Parathyroid adenoma (tissue), 2 donors: ENCODE results near the gene ZNF618.

Experiments used
- H2AFZ ChIP-seq: fragments of 300-600 bp; sonication (generic); one replicate; pipeline ENCODE4 v1.7.0; 2017; ENCODE audit warnings: antibody characterized with exemption, mild to moderate bottlenecking
- H3K27ac ChIP-seq: fragments of 300-600 bp; sonication (generic); one replicate; pipeline ENCODE4 v1.7.0; 2017
- H3K27me3 ChIP-seq: fragments of 300-600 bp; sonication (generic); one replicate; pipeline ENCODE4 v1.7.0; 2017; ENCODE audit warnings: low read length; ENCODE audit not compliant: control insufficient read depth, insufficient read depth
- H3K36me3 ChIP-seq: fragments of 300-600 bp; sonication (generic); one replicate; pipeline ENCODE4 v1.7.0; 2017; ENCODE audit warnings: low read length; ENCODE audit not compliant: control insufficient read depth, insufficient read depth
- H3K4me1 ChIP-seq: fragments of 300-600 bp; sonication (generic); one replicate; pipeline ENCODE4 v1.7.0; 2017; ENCODE audit warnings: control low read depth
- H3K4me2 ChIP-seq: fragments of 300-600 bp; sonication (generic); one replicate; pipeline ENCODE4 v1.7.0; 2017; ENCODE audit warnings: low read length
- H3K4me3 ChIP-seq: fragments of 300-600 bp; sonication (generic); one replicate; pipeline ENCODE4 v1.7.0; 2017; ENCODE audit warnings: low read depth, low read length
- H3K79me2 ChIP-seq: fragments of 300-600 bp; sonication (generic); one replicate; pipeline ENCODE4 v1.7.0; 2017; ENCODE audit warnings: control low read depth
- H3K9ac ChIP-seq: fragments of 300-600 bp; sonication (generic); one replicate; pipeline ENCODE4 v1.7.0; 2017; ENCODE audit warnings: mild to moderate bottlenecking
- H3K9me3 ChIP-seq: fragments of 300-600 bp; sonication (generic); one replicate; pipeline ENCODE4 v1.7.0; 2017; ENCODE audit warnings: low read length; ENCODE audit not compliant: control insufficient read depth
- TF ChIP-seq, protein P1 (sequence below): fragments of 300-600 bp; sonication (generic); IDR thresholded peaks from one replicate; pipeline ENCODE4 v1.7.0; 2017; ENCODE audit warnings: antibody characterized with exemption, mild to moderate bottlenecking
- donor health status: primary hyperparathyroidism.

Gene ZNF618

DNA sequence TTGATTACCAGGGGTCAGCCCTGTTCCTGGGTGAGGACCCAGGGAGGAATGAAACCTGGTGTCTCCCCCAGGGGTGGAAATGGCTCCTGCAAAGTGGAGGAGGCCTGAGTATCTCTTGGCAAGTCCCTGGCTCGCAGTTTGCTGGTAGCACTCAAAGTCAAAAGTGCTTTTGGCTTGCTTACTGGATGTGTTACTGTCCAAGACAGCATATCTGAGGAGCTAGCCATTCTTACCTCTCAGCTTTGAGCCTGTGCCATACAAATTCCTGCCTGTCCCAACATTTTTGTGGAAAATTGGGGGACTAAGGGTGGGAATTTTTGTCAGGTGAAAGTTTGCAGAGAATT is 9.9 kb downstream of the ZNF618 start:
- Histone ChIP-seq H2AFZ (no peak overlapping the region), H3K27ac (no peak overlapping the region), H3K9me3 (no peaks in the 10 kb centered on the region), H3K4me2 (no peak overlapping the region), H3K36me3 (no peaks in the 10 kb centered on the region), H3K9ac (no peak overlapping the region), H3K4me1 (no peaks in the 10 kb centered on the region), H3K27me3 (no peaks in the 10 kb centered on the region), H3K79me2 (peaks cover 4% of the 10 kb centered on the region), H3K4me3 (no peak overlapping the region)
- TF ChIP-seq, protein P1, sequence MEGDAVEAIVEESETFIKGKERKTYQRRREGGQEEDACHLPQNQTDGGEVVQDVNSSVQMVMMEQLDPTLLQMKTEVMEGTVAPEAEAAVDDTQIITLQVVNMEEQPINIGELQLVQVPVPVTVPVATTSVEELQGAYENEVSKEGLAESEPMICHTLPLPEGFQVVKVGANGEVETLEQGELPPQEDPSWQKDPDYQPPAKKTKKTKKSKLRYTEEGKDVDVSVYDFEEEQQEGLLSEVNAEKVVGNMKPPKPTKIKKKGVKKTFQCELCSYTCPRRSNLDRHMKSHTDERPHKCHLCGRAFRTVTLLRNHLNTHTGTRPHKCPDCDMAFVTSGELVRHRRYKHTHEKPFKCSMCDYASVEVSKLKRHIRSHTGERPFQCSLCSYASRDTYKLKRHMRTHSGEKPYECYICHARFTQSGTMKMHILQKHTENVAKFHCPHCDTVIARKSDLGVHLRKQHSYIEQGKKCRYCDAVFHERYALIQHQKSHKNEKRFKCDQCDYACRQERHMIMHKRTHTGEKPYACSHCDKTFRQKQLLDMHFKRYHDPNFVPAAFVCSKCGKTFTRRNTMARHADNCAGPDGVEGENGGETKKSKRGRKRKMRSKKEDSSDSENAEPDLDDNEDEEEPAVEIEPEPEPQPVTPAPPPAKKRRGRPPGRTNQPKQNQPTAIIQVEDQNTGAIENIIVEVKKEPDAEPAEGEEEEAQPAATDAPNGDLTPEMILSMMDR: no peak

DNA sequence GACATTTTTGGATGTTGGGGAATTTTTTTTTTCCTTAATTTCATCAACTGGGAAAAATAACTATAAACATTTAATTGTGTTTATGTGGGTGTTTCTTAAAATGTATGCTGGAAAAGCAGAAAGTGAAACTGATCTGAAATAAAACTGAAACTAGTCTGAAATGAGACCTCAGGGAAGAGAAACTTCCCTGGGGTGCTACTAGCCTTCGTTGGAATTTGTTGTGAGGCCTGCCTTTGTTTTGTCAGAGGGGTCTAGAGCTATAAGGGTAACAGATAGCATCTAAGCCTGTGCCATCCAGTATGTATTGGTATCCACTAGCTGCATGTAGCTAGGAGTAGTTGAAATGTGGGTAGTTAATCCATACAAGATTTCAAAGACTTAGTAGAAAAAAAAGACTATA is 10.4 kb downstream of the ZNF618 start:
- Histone ChIP-seq H3K27ac (no peak overlapping the region), H3K9ac (no peak overlapping the region), H2AFZ (no peak overlapping the region), H3K27me3 (no peaks in the 10 kb centered on the region), H3K4me3 (no peak overlapping the region), H3K36me3 (no peaks in the 10 kb centered on the region), H3K79me2 (peaks cover 4% of the 10 kb centered on the region), H3K9me3 (no peaks in the 10 kb centered on the region), H3K4me2 (no peak overlapping the region), H3K4me1 (no peaks in the 10 kb centered on the region)
- TF ChIP-seq, protein P1: no peak

- Histone ChIP-seq H3K27me3 (no peaks in the 10 kb centered on the region), H3K4me2 (no peak overlapping the region), H3K4me3 (no peak overlapping the region), H3K36me3 (no peaks in the 10 kb centered on the region), H3K9ac (no peak overlapping the region), H3K79me2 (peaks cover 2% of the 10 kb centered on the region), H3K9me3 (no peaks in the 10 kb centered on the region), H3K4me1 (no peaks in the 10 kb centered on the region), H2AFZ (no peak overlapping the region), H3K27ac (no peak overlapping the region)
- TF ChIP-seq, protein P1: no peak
Measured at GRCh38 chr9:113886933-113887332, 10.8 kb downstream of the ZNF618 start.

DNA sequence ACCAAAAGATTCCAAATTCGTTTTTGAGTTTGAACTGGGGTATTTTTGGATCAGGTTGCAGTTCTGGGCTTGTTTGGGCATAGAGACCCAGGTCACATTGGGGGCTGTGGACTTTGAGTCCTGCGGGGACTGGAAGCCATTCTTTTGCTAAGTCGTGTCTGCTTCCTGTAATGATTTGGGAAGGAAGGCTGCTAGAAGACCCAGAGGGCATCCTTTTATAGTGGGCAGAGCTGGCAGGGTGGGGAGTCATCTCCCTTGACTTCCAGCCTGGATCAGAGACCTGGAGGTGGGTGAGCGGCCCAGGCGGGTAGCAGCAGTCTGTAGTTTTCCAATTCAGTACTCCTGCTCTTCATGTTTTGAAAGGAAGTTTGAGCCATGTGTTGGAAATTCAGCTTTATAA is 11.3 kb downstream of the ZNF618 start:
- Histone ChIP-seq H2AFZ (no peak overlapping the region), H3K4me3 (no peak overlapping the region), H3K36me3 (no peaks in the 10 kb centered on the region), H3K4me1 (no peaks in the 10 kb centered on the region), H3K9ac (no peak overlapping the region), H3K4me2 (no peak overlapping the region), H3K79me2 (peaks cover 2% of the 10 kb centered on the region), H3K9me3 (no peaks in the 10 kb centered on the region), H3K27me3 (no peaks in the 10 kb centered on the region), H3K27ac (no peak overlapping the region)
- TF ChIP-seq, protein P1: no peak

- Histone ChIP-seq H3K4me1 (no peaks in the 10 kb centered on the region), H2AFZ (no peak overlapping the region), H3K27me3 (no peaks in the 10 kb centered on the region), H3K4me3 (no peak overlapping the region), H3K9ac (no peak overlapping the region), H3K36me3 (no peaks in the 10 kb centered on the region), H3K4me2 (no peak overlapping the region), H3K79me2 (no peaks in the 10 kb centered on the region), H3K9me3 (no peaks in the 10 kb centered on the region), H3K27ac (no peak overlapping the region)
- TF ChIP-seq, protein P1: no peak
Measured at GRCh38 chr9:113888336-113888735, 12.2 kb downstream of the ZNF618 start.
